Uterus (tissue), 2 donors: ENCODE measurements around the gene C1orf198.

Source experiments
- CTCF ChIP-seq, 4 experiments: fragments of 200-600 bp in 2 of 4; fragments of 450-650 bp in 2 of 4; sonication (generic) in 2 of 4; IDR thresholded peaks; one replicate each; pipeline ENCODE4 v1.5.1; 2016 to 2019; ENCODE audit warnings: antibody characterized with exemption in 4 of 4, mild to moderate bottlenecking in 2 of 4, moderate library complexity in 1 of 4
- POLR2A ChIP-seq, 2 donors: fragments of 450-650 bp; IDR thresholded peaks; one replicate each; pipeline ENCODE4 v1.6.1; 2016; ENCODE audit warnings: antibody characterized with exemption in 2 of 2, mild to moderate bottlenecking in 1 of 2, moderate library complexity in 1 of 2

GRCh38 chr1:230842801-230843200 is 25.5 kb downstream of the C1orf198 start:
- TF ChIP-seq CTCF (IDR thresholded peaks at IDR 0.05) (no peak), POLR2A (IDR thresholded peaks at IDR 0.05) (no peak)
